ENCODE measurements around the gene FRYL.
"Not testable (repeated sequence)": the region's sequence is repeated elsewhere in the genome, so short reads cannot be mapped to it uniquely, and the experiment has no call there.

Gene FRYL

GRCh38 chr4:48742412-48742811, 37.7 kb downstream of the FRYL start:
- TF ChIP-seq CTCF (conservative IDR thresholded peaks at IDR 0.05; ENCODE audit: low read length), result no peak
- no peak for DNase-seq (ENCODE audit: low read depth)

GRCh38 chr4:48739560-48740019, 40.5 kb downstream of the FRYL start:
- no peak for DNase-seq (ENCODE audit: low read depth)
- TF ChIP-seq CTCF (conservative IDR thresholded peaks at IDR 0.05; ENCODE audit: low read length), result no peak

More at GRCh38 chr4:48742412-48742811, 37.7 kb downstream of the FRYL start:
- no peak overlapping the region for H3K4me3 ChIP-seq (ENCODE audit: low read length)

DNA sequence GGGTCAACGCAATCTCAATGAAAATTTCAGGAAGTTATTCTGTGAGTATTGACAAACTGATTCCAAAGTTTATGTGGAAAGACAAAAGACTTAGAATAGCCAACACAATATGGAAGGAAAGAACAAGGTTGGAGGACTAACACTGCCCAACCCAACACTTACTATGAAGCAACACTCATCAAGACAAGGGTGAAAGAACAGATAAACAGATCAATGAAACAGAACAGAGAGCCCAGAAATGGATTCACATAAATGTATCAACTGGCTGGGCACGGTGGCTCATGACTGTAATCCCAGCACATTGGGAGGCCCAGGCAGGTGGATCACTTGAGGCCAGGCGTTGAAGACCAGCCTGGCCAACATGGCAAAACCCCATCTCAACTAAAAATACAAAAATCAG, 41.2 kb downstream of the FRYL start:
- DNase-seq (ENCODE audit: low read depth), result no peak
- no peak overlapping the region for H3K4me3 ChIP-seq (ENCODE audit: low read length)
- no peak for TF ChIP-seq CTCF (conservative IDR thresholded peaks at IDR 0.05; ENCODE audit: low read length)

More at GRCh38 chr4:48739560-48740019, 40.5 kb downstream of the FRYL start:
- H3K4me3 ChIP-seq (ENCODE audit: low read length), result no peak overlapping the region

DNA sequence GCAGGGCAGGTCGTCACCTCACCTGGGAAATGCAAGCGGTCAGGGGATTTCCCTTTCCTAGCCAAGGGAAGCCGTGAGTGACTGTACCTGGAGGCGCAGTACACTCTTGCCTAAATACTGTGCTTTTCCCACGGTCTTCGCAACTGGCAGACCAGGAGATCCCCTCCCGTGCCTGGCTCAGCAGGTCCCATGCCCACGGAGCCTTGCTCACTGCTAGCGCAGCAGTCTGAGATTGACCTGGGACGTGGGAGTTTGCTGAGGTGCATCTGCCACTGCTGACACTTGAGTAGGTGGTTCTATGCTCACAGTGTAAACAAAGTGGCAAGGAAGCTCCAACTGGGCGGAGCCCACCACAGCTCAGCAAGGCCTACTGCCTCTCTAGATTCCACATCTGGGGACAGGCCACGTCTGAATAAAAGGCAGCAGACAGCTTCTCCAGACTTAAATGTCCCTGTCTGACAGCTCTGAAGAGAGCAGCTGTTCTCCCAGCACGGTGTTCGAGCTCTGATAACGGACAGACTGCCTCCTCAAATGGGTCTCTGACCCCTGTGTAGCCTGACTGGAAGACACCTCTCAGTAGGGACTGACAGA, 51.1 kb downstream of the FRYL start:
- H3K4me3 ChIP-seq (ENCODE audit: low read length); DNase-seq (ENCODE audit: low read depth): not testable (repeated sequence)

GRCh38 chr4:48727666-48728459, 52.2 kb downstream of the FRYL start:
- no peak for TF ChIP-seq CTCF (conservative IDR thresholded peaks at IDR 0.05; ENCODE audit: low read length)
- DNase-seq (ENCODE audit: low read depth), result no peak
- no peak overlapping the region for H3K4me3 ChIP-seq (ENCODE audit: low read length)

DNA sequence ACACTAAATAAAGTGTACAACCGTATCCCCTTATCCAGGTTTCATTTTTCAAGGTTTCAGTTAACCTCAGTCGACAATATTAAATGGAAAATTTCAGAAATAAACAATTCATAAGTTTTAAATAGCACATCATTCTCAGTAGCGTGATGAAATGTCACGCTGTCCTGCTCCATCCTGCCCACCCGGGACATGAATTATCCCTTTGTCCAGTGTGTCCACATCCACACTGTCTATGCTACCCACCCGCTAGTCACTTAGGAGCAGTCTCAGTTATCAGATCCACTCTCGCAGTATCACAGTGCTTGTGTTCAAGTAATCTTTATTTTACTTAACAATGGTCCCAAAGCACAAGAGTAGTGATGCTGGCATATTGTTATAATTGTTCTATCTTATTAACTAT, 54.7 kb downstream of the FRYL start:
- H3K4me3 ChIP-seq (ENCODE audit: low read length), result no peak overlapping the region
- DNase-seq (ENCODE audit: low read depth), result no peak
- no peak for TF ChIP-seq CTCF (conservative IDR thresholded peaks at IDR 0.05; ENCODE audit: low read length)

DNA sequence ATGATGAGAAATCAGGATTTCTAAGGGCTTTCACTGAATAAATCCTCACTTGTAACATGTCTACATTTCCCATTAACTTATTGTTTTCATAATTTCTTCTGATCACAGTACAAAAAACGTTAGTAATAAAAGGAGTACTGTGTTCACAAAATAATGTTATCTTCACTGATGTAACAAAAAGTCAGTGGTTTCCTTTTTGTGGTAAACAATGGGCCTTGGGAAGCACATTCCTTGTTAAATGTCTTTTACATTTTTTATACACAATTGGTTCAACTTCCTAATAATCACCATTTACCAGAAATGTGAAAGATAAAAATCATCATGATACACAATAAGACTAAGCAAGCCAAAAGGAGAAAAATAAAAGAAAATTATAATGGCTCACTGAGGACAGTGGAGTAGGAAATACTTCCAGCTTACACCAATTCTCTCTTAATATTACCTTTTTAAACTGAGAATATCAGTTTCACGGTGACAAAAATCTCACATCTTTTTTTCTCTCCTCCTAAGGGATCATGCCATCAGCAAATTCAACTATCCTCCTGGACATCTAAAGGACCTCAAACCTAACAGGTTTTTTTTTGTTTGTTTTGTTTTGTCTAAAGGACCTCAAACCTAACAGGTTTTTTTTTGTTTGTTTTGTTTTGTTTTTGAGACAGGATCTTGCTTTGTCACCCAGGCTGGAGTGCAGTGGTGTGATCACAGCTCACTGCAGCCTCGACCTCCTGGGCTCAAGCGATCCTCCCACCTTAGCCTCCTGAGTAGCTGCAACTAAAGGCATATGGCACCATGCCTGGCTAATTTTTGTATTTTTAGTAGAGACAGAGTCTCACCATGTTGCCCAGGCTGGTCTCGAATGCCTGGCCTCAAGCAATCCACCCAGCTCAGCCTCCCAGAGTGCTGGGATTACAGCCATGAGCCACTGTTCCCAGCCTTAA, 57.3 kb downstream of the FRYL start:
- TF ChIP-seq CTCF (conservative IDR thresholded peaks at IDR 0.05; ENCODE audit: low read length), result no peak
- peak; percentile 49 for DNase-seq (ENCODE audit: low read depth)
- no peak overlapping the region for H3K4me3 ChIP-seq (ENCODE audit: low read length)
